Transverse colon (tissue), 3 donors: ENCODE results near the gene FAM89B.

Source experiments
- EP300 ChIP-seq: sonication (generic); formaldehyde crosslinking; IDR thresholded peaks from one replicate; pipeline ENCODE4 v1.6.1; 2017; ENCODE audit warnings: antibody characterized with exemption, low read depth
- POLR2A ChIP-seq: fragments of 450-650 bp; IDR thresholded peaks from one replicate; pipeline ENCODE4 v1.6.1; 2016; ENCODE audit warnings: antibody characterized with exemption, mild to moderate bottlenecking, moderate library complexity
- TF ChIP-seq, protein P1 (sequence below), 5 experiments: fragments of 200-600 bp in 3 of 5; fragments of 450-650 bp in 2 of 5; sonication (generic) in 3 of 5; IDR thresholded peaks; 1 replicate in 2 of 5; 2 replicates in 3 of 5; pipeline ENCODE4 v1.5.1; 2016 to 2017; ENCODE audit warnings: antibody characterized with exemption in 5 of 5, inconsistent platforms in 3 of 5, mild to moderate bottlenecking in 2 of 5, moderate library complexity in 1 of 5

DNA sequence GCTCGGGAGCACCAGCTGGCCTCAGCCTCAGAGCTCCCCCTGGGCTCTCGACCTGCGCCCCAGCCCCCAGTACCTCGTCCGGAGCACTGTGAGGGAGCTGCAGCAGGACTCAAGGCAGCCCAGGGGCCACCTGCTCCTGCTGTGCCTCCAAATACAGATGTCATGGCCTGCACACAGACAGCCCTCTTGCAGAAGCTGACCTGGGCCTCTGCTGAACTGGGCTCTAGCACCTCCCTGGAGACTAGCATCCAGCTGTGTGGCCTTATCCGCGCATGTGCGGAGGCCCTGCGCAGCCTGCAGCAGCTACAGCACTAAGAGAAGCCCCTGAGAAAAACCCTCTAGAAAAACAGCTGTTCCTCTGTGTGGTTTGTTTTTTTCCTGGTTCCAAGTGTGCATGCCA is 918 bp upstream of the FAM89B start:
- TF ChIP-seq, protein P1, sequence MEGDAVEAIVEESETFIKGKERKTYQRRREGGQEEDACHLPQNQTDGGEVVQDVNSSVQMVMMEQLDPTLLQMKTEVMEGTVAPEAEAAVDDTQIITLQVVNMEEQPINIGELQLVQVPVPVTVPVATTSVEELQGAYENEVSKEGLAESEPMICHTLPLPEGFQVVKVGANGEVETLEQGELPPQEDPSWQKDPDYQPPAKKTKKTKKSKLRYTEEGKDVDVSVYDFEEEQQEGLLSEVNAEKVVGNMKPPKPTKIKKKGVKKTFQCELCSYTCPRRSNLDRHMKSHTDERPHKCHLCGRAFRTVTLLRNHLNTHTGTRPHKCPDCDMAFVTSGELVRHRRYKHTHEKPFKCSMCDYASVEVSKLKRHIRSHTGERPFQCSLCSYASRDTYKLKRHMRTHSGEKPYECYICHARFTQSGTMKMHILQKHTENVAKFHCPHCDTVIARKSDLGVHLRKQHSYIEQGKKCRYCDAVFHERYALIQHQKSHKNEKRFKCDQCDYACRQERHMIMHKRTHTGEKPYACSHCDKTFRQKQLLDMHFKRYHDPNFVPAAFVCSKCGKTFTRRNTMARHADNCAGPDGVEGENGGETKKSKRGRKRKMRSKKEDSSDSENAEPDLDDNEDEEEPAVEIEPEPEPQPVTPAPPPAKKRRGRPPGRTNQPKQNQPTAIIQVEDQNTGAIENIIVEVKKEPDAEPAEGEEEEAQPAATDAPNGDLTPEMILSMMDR (IDR thresholded peaks at IDR 0.05), result no peak
- TF ChIP-seq EP300 (no peak), POLR2A (no peak)
